GM20431 (cell line): ENCODE measurements around the gene IFI6.
"Not testable (repeated sequence)": the region's sequence is repeated elsewhere in the genome, so short reads cannot be mapped to it uniquely, and the experiment has no call there.

Experiments used
- in situ Hi-C: fragments of 300-500 bp; cut with MseI, MboI; formaldehyde crosslinking; loops from one replicate; pipeline ENCODE4 v1.15.0; 2020; ENCODE audit warnings: low sequenced_read_pairs; ENCODE audit not compliant: unreplicated experiment

IFI6 gene

DNA sequence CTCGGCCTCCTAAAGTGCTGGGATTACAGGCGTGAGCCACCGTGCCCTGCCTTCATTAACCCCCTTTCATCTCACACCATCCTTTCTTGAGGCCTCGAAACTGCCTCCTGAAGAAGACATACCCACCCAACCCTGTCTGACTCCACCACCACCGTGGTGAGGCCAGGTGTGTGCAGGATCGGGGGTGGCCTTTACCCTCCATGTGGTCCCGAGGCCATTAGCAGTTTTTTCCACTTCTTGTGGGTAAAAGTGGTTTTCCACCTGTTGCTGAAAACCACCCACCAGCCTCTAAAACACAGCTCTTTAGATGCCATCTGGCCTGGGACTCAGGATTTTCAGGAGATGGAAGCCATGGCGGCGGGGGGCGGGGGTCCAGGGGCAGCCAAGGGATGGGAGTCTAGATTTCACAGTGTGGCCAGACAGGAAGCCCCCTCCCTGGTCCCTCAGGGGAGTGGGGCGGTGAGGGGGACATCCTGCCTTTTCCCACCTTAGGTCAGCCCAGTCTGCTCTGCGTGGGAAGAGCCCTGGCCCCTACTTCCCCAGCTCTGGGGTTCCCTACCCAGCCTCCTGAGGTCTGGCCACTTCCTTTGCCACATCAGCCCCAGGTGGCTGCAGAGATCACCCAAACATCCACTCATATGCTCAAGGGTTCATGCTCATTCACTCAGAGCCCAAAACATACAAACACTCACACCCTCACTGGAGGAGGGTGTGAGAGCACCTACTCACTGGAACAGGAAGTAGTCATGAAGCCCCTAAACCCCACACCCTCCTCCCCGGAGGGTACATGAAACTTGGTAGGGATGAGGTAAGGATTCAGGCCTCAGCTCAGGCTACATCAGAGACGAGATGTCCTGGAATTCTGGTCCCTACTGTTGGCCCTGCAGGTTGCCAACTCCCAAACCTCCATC lies 39.4 kb downstream of the IFI6 start:
- in situ Hi-C loops = no loop called here

DNA sequence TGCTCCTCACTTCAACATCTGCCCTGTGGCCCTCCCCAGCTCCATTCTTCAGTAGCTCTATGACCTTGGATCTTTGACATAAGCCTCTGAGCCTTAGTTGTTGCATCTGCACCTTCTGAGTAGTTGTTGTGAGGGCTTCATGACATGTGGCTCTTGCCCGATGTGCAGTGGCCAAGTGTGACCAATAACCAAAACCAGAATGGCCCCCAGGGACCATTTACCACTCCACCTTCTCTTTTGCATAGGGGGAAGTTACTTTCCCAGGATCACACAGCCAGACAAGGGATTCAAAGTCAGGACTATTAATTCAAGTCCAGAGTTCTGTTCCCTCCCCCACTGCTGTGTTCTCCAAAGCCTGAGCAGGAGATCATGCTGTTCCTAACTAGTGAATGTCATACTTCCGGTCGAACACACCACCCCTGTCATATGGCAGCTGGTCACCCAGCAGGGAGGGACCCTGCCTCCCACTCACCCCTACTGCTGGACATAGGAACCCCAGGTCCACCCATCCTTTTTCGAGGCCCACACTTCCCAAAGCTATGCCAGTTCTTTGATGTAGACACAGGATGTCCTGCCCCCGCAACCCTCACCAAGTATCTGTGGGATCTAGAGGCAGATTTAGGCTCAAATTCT lies 41.0 kb downstream of the IFI6 start:
- in situ Hi-C loops = no loop called here

GRCh38 chr1:27628712-27629111 lies 43.3 kb downstream of the IFI6 start:
- in situ Hi-C loops = no loop called here

DNA sequence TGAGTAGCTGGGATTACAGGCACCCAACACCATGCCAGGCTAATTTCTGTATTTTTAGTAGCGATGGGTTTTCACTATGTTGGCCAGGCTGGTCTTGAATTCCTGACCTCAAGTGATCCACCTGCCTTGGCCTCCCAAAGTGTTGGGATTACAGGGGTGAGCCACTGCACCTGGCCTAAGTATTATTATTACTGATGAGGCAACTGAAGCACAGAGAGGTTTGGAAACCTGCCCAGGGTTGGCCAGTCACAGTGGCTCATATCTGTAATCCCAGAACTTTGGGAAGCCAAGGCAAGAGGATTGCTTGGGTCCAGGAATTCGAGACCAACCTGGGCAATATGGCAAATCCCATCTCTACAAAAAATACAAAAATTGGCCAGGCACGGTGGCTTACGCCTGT lies 44.3 kb downstream of the IFI6 start:
- in situ Hi-C loops = not testable (repeated sequence)

DNA sequence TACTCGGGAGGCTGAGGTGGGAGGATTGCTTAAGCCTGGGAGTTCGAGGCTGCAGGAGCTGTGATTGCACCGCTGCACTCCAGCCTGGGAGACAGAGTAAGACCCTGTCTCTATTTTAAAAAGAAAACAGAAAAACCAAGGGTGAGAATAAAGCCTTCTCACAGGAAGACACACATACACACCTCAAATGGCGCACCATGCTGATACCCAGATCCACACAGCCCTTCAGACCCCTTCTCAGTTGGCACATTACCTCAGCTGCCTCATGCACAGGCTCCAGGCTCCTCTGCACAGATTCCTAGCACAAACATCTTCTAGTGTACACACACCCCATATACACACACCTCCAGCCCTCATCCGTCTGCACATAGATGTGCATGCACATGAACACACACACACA lies 44.9 kb downstream of the IFI6 start:
- in situ Hi-C loops = no loop called here

DNA sequence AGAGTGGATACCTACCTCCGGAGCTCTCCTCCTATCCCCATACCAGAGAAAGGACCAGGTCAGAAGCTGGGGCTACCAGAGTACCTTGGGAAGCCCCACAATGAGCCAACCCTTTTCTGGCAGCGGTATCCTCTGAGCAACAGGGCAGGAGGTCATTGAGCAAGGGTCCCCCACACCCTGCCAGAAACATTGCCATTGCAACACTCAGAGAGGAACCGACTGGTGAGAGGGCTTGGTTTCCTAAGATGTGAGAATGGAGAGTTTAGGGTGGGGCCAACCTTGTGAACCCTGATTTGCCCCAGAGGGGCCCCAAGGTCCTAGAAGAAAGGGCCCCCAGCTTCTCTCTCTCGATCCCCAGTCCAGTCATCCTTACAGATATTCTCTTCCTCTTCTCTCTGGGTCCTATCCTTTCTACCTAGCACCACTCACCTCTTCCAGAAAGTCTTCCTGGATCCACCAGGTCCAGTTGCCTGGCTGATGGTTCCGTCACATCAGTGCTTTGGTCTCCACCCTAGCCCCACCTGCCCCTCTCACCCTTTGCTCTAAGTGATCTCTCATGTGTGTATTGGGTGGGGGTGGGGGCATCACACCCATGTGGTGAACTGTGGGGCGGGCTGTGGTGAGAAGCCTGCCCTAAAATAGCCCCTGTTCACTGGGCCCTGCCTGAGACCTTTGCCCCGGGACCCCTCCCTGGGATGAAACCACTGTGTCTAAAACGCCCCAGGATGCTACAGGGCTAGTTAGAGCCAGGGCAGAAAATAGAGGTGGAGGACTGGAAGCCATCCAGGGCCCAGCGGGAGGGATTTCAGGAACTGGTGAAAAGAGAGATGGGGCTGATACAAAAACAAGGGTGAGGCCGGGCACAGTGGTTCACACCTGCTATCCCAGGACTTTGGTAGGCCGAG lies 45.7 kb downstream of the IFI6 start:
- in situ Hi-C loops = no loop called here

DNA sequence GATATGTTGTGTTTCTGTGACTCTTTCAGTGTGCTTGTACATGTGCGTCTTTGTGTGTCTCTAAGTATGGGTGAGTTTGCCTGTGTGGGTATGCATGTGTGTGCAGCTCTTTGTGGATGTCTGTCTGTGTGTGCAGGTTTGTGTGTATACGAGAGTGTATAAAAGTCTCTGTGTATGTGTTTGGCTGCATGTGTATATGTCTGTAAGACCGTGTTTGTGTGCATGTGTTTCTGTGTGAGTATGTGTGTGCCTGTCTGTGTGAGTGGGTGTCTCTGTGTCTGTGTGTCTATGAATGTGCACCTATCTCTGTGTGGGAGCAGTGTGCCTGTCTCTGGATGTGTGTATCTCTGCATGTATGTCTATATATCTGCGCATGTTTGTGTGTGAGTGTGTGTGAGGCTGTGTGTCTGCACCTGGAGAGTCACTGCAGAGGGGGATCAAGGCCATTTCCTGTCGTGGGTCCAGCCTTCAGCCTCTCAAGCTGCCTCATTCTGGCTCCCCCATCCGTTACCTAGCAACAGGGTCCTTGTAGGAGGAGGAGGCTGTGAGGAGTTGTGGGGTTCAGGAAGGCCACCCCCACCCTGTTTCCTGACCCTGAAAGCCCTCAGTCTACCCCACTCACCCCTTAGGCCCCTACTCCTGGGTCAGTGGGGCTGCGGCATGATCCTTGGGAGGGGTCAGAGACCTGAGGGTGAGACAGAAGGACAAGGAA lies 47.4 kb downstream of the IFI6 start:
- in situ Hi-C loops = no loop called here

DNA sequence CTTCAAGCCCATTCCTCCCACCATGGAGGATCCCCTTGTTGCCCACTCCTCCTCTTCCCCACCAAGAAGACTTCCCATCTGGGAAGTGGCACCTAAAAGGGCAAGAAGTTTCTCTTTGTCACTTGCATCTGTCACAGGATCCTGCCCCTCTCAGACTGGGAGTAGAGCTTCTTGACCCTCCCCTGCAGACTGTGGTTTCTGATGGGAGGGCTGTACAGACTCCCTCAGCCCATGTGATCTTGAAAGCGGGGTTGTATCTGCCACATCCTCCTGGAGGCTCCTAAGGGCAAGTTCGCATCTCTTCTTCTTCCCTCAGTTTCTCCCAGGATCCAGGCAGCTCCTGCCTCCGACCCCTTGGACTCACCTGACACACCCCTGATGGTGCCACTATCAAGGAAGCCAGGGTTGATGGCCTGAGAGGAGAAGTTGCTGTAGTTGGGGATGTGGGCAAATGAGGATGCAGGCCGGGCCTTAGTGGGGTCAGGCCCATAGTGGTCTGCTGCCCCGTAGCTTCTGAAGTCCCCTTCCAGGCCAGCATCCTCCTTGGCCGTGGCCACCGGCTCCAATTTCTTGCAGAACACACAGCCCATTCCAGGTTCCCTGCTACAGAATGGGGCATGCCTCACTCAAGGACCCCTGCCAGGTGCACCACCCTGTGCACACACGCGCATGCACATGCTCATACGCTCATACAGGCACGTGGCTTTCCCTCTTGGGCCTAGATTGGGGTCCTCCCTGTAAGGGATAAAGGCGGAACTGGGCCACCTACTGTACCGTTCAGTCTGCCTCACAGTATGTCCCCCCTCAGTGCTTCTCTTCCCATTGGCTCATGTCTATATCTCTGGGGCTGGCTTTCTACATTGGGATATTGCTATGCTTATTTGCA lies 48.4 kb downstream of the IFI6 start:
- in situ Hi-C loops = no loop called here

- in situ Hi-C loops = no loop called here
Observed at GRCh38 chr1:27622828-27623227, 49.2 kb downstream of the IFI6 start.

DNA sequence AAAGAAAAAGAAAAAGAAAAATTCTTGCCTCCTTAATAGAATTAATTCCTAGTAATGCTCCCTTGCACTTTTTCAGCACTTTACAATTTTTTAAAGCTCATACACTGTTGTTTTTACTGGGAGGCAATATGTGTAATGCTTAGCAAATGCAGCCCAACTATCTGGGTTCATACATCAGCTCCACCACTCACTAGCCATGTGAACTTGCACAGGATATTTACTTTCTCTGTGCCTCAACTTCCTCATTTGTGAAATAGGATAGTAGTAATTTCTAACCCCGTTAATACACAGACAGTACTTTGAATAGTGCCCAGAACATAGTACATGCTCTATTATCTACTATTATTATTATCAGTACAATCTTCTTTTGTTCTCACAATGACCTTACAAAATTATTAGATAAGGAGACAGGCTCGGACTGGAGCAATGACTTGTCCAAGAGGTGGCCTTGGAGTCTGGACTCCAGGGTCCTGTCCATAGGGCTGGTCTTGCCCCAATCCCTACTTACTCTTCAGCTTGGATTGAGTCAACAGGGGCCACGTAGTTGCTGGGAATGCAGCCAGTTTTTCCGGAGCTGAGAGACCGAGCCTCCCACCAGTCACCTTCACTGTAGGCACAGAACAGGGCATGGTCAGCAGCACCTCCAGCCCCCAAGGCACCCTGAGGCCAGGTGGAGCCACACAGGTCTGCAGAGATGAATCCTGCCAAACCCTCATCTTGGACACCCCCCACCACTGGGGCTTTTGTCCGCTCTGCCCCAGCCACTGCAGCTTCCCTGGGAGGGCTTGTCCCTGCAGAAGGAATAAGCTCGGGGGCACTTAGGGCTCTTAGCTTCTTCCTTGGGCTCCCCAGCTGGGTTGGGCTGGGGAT lies 50.7 kb downstream of the IFI6 start:
- in situ Hi-C loops = no loop called here

DNA sequence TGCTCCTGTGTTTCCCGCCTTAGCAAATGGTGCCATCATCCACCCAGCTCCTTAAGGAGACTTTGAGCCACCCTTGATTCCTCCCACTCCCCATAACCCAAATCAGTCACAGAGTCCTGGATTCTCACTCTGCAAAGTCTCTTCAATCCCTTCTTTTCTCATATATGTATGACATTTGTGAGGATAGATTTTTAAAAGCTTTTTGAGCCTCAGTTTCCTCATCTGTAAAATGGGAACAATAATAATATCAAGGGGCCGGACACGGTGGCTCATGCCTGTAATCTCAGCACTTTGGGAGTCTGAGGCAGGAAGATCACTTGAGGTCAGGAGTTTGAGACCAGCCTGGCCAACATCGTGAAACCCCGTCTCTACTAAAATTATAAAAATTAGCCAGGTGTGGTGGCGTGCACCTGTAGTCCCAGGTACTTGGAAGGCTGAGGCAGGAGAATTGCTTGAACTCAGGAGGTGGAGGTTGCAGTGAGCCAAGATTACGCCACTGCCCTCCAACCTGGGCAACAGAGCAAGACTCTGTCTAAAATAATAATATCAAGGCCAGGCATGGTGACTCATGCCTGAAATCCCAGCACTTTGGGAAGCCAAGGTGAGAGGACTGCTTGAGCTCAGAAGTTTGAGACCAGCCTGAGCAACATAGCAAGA lies 52.1 kb downstream of the IFI6 start:
- in situ Hi-C loops = not testable (repeated sequence)

GRCh38 chr1:27618341-27619082 lies 53.5 kb downstream of the IFI6 start:
- in situ Hi-C loops = no loop called here

DNA sequence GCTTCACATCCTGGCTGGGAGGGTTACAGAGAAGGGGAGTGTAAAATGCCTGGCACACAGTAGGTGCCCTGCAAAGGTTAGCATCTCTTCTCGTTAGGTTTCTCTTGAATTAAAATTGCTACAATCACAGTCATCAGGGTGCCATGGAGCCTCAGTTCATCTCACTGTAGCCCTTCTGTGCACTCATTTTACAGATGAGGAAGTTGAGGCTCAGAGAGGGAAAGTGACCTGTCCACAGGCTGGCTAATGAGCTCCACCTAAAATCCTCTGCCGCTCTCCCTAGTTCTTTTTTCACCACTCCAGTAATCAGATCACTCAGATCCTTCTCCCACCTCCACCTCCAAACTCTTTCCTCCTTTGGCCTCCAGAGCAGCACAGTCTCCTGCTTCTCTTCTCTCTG lies 54.6 kb downstream of the IFI6 start:
- in situ Hi-C loops = no loop called here

GRCh38 chr1:27616441-27616840 lies 55.6 kb downstream of the IFI6 start:
- in situ Hi-C loops = no loop called here
